A172 (cell line): ENCODE data around the gene DDT. TPM values are rescaled to one million over a fixed set of nuclear protein-coding genes. Genes with fewer than 3 reads are reported as not detected.
"Not testable (repeated sequence)": the region's sequence is repeated elsewhere in the genome, so short reads cannot be mapped to it uniquely, and the experiment has no call there.

ENCODE experiments used
- DNase-seq: peaks from one replicate; pipeline ENCODE4 v3.0.0-alpha.2; 2015; ENCODE audit warnings: low spot score
- total RNA-seq: library from RNA; depleted of rRNA; stranded (reverse); fragments of >200 nt; shearing (Covaris generic); gene quantifications from 2 replicates; pipeline ENCODE4 v1.2.3, GENCODE V29; 2014; rRNA removed

DDT gene
- total RNA-seq, 1 experiment from 2014 or later, result 78.7 TPM

DNA sequence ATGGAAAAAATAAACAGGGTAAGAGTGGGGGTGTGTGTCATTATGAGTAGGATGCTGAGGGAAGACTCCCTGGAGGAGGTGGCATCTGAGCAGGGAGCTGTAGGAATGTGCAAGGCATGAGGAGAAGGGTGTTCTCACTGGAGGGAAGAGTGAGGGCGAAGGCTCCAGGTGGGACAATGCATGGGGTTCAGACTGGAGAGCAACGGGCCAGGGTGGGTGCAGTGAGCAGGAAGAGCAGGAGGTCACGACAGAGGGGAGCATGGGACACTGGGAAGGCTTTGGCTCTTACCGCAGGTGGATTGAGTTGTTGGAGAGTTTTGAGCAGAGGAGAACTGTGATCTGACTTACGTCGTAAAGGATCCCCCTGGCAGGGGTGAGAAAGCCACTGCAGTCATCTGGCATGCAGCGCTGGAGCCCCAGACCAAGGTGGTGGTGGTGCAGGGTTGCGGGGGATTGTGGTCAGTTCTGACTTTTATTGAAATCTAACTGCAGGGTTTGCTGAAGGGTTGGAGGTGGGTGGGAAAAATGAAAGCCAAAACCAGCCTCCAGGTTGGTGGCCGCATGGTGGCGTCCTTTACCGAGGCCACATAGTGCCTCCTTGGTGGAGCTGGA, 21.3 kb downstream of the DDT start:
- DNase-seq, result not testable (repeated sequence)

DNA sequence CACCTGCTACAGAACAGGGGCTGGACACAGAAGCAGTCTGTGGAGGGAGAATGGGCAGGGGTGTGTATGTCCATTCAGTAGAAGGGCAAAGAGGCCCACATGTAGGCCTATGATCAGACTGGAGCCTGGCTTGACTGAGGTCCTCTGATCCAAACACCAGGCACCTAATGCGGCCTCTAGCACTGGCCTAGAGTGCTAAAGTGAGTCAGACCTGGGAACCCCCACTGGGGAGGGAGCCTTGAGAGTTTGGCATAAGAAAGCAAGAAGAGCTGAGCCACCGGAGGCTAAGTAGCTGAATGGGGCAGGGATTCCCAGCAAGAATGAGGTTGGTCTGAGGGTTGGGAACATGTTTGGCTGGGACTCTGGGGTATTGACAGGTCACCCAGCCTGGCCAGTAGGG, 22.9 kb downstream of the DDT start:
- DNase-seq, result not testable (repeated sequence)

DNA sequence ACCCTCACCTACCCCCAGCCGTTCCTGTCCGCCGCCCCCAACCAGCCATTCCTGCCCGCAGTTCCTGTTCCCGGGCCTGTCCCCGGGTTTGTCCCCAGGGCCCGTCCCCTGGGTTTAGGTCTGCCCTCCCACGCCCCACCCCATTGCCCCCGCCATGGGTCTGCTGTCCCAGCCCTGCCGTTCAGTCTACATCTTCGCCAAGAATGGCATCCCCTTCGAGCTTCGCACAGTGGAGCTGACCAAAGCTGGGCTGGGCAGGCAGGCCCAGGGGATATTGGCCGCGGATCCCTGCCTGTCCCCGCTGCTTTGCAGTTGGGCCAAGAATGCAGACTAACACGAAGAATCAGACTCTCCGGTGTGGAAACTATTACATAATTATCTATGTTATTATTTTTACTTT, 24.5 kb downstream of the DDT start:
- DNase-seq, result not testable (repeated sequence)

DNA sequence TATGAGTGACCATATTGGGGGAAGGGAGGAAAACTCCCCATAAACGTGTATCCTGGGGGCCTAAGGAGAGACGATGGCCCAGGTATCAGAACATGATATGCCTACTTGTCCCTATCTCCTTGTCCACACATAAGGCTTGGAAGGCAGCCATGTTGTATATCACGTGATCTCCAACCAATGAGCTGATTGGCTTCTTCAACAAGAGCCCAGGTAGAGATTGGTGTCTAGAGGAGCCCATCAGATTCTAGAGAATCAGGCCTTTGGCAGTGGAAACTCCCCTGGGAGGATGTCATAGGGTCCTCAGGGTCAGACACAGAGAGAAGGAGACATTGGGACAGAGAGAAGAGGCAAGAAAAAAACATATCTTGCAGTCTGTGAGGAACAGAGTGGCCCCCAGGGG, 26.9 kb downstream of the DDT start:
- DNase-seq, result not testable (repeated sequence)

DNA sequence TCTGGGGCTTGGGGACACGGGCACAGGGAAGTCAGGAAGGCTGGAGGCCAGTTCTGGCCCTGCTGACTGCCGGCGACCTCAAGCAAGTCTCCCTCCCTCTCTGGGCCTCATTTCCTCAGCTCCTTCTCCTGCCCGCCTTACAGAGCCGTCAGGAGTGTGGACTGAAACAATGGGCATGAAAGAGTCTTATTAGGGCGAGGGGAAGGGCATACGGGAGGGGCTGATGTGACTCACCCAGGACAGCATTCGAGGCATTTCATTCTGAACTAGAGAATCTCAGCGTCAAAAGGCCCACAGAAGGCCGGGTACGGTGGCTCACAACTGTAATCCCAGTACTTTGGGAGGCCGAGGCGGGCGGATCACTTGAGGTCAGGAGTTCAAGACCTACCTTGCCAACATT, 34.1 kb downstream of the DDT start:
- not testable (repeated sequence) for DNase-seq

DNA sequence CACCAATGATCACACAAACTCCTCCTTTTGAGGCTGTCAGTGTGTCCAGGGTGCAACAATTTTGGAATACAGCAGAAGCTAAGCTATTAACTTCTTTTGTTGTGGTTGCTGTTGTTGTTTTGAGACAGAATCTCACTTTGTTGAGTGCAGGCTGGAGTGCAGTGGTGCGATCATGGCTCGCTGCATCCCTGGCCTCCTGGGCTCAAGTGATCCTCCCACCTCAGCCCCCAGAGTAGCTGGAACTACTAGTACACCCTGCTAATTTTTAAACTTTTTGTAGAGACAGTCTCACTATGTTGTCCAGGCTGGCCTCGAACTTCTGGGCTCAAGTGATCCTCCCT, 35.3 kb downstream of the DDT start:
- DNase-seq, result no peak

DNA sequence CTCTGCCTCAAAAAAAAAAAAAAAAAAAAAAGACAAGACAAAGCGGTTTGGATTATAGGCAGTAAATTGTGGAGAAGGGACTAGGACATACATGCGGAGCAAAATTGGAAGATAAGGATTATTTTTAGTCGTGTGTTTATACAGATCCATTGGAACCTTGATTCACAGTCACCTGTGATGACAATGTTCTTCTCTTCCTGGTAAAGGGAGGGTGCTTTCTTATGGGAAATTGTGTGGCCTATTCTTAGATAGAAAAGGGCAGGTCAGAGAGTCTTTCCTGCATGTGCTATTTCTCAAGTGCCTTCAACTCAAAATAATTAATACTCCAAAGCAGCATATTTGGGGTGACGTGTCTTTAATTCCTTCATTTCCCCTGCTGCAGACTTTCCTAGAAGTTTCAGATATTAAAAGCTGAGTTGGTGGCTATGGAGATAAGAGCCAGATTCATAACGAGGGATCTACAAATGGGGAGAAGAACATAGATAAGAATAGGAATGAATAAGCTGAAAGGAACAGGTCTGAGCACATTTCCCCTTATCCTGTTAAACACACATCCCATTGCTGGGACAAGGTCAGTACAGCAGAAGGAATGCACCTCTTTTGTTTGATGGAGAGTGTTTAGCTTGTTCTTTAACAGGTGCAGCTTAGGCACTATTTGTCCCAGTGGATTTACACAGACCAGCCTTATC, 35.8 kb downstream of the DDT start:
- DNase-seq, result no peak

DNA sequence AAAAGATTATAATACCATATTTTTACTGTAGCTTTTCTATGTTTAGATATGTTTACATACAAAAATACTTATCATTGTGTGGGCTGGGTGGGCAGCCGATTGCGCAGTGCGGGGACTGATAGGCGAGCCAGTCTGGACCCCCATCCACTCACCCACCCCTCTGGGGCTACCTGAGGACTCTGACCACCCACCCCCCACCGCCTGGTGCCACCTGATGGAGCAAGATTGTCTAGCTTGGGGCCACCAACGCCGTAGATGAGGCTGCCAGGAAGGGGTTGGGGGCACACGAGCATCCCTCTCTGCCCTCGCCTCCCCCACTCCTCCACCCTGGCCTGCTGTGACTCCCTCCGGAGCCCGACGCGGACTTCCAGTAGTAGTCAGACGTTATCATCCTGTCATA, 47.7 kb downstream of the DDT start:
- DNase-seq, result no peak

DNA sequence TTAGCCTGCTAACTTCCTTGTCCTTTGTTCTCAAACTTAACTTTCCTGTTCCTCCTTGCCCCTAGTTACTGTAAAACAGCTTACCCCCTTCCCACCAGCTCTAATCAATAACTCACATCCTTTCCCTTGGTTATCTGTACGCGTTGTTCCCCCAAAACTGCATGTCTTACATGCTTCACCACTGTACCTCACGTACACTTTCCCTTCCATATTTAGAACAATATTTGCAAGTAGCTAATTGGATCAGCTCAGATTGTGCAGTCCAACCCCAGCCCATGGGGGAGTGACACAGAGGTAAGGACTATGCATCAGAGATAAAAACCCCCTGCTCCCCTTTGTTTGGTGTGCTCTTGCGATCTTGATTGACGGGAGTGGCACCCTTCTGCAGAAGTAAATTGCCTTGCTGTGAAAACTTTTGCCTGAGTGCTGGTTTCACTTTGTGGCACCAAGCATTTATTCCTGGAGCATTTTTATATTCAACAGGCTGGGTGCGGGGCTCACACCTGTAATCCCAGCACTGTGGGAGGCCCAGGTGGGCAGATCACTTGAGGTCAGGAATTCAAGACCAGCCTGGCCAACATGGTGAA, 49.1 kb downstream of the DDT start:
- DNase-seq, result no peak

DNA sequence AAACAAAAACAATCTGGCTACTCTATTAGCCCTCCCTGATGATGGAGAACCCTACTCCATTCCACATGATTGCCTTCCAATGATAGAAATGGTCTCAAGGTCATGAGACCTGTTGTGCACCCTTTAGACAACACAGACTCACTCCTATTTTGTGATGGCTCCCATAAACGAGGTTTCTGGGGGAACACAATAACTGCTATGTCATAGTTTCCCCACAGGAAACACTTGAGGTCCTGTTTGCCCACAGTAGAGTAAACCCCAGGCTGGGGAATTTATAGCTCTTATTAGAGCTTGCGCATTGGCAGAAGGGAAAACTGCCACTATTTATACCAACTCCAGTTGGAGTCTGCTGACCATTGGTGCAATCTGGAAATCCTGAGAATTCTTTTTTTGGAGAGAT, 51.3 kb downstream of the DDT start:
- no peak for DNase-seq

DNA sequence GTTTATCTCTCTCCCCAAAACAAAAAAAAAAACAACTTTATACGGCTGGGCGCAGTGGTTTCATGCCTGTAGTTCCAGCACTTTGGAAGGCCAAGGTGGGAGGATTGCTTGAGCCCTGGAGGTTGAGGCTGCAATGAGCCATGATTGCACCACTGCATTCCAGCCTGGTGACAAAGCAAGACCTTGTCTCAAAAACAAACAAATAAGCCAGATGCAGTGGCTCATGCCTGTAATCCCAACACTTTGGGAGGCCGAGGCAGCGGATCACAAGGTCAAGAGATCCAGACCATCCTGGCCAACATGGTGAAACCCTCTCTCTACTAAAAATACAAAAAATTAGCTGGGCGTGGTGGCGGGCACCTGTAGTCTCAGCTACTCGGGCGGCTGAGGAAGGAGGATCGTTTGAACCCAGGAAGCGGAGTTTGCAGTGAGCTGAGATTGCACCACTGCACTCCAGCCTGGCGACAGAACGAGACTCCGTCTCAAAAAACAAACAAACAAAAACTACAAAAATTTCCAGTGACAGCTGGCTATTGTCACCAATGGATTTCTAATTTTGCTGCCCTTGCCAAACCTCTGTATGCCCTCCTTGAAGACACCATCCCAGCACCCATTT, 52.5 kb downstream of the DDT start:
- DNase-seq, result peak; percentile 4

Other genes starting within 250 kb of the DDT start
- 1.7 TPM in 2 replicates for gene ZNF70, start 223.3 kb downstream of the DDT start, total RNA-seq
- gene VPREB3, start 220.0 kb downstream of the DDT start, total RNA-seq, result not detected in 2 replicates
- 0.26 and 0.40 TPM in 2 replicates for gene C22orf15, start 211.5 kb downstream of the DDT start, total RNA-seq
- 2.6 and 17.3 TPM in 2 replicates for gene CHCHD10, start 206.5 kb downstream of the DDT start, total RNA-seq
- 8.2 and 10.3 TPM in 2 replicates for gene MMP11, start 201.6 kb downstream of the DDT start, total RNA-seq
- 69.1 and 168 TPM in 2 replicates for gene SMARCB1, start 187.5 kb downstream of the DDT start, total RNA-seq
- 0.79 and 1.7 TPM in 2 replicates for gene DERL3, start 135.4 kb downstream of the DDT start, total RNA-seq
- gene SLC2A11, start 116.6 kb downstream of the DDT start, total RNA-seq, result 6.8 and 8.2 TPM in 2 replicates
- 136 and 143 TPM in 2 replicates for gene MIF, start 80.1 kb downstream of the DDT start, total RNA-seq
- gene GSTT2B, start 13.2 kb downstream of the DDT start, total RNA-seq, result 6.3 and 7.5 TPM in 2 replicates
- gene DDTL, start 7.6 kb downstream of the DDT start, total RNA-seq, result 0.79 and 1.2 TPM in 2 replicates
- not detected in 2 replicates for gene GSTT2, start 5.7 kb upstream of the DDT start, total RNA-seq
- gene GSTT4, start 31.0 kb upstream of the DDT start, total RNA-seq, result not detected in 2 replicates
- 11.3 and 11.5 TPM in 2 replicates for gene CABIN1, start 36.9 kb upstream of the DDT start, total RNA-seq
- 1.1 and 2.6 TPM in 2 replicates for gene SUSD2, start 207.0 kb upstream of the DDT start, total RNA-seq